Measurements from ENCODE around the gene TNF.
"Not testable (repeated sequence)": the region's sequence is repeated elsewhere in the genome, so short reads cannot be mapped to it uniquely, and the experiment has no call there.

- not testable (repeated sequence) for TF ChIP-seq CHD2 (IDR thresholded peaks at IDR 0.05; ENCODE audit: low read length, partially characterized antibody); USF2 (IDR thresholded peaks at IDR 0.05; ENCODE audit: borderline replicate concordance, low read depth, low read length); YY1 (IDR thresholded peaks at IDR 0.05; ENCODE audit: low read depth); IRF3 (IDR thresholded peaks at IDR 0.05; ENCODE audit: low read depth, low read length); EP300 (IDR thresholded peaks at IDR 0.05; ENCODE audit: borderline replicate concordance in 1 of 2, low read depth in 1 of 2, low read length in 1 of 2); CTCF (IDR thresholded peaks at IDR 0.05); POLR2AphosphoS5 (IDR thresholded peaks at IDR 0.05; ENCODE audit: low read depth, low read length); USF1 (IDR thresholded peaks at IDR 0.05; ENCODE audit: borderline replicate concordance, low read depth); EZH2phosphoT487 (IDR thresholded peaks at IDR 0.05; ENCODE audit: borderline replicate concordance, low read depth); PBX3 (IDR thresholded peaks at IDR 0.05)
Observed at GRCh38 chr6:31590691-31591090, 15.3 kb downstream of the TNF start.
